HepG2 (cell line): ENCODE data around the gene ZSCAN21. TPM values are rescaled to one million over a fixed set of nuclear protein-coding genes. Genes with fewer than 3 reads are reported as not detected.

Source experiments
- ATAC-seq: fragments of 200-7000 bp; cut with Tn5 transposase; 3 replicates; pipeline ENCODE4 v1.9.1; 2020; ENCODE audit warnings: mild to moderate bottlenecking, moderate library complexity
- BruUV-seq: library from RNA; stranded (reverse); fragments of 400-500 nt; replicated peaks from 2 replicates; lab custom pipeline; 2021; lab: Mats Ljungman, UMichigan
- CTCF ChIA-PET: fragments of 300-600 bp; formaldehyde crosslinking; extraction: SDS; loops from one replicate; lab custom pipeline; 2021; ENCODE audit warnings: low total read pairs, inconsistent platforms, low intra/inter-chr PET ratio; lab: Yijun Ruan, JAX
- POLR2A ChIA-PET: fragments of 350-600 bp; sonication (Branson Sonifier 250); formaldehyde crosslinking; loops from one replicate; lab custom pipeline; 2020; ENCODE audit warnings: antibody characterized with exemption, inconsistent platforms; lab: Yijun Ruan, JAX
- DNase-seq: peaks from one replicate; pipeline ENCODE4 v3.0.0-alpha.2; 2015; ENCODE audit warnings: low spot score
- FAIRE-seq: peaks from 3 replicates; lab custom pipeline; 2011; peaks lifted over from hg19 to GRCh38; lab: Jason Lieb, UNC
- H2AFZ ChIP-seq: one replicate; pipeline ENCODE4 v1.6.1; 2011; ENCODE audit warnings: low read length, inconsistent platforms
- H3K27ac ChIP-seq: fragments of 300-600 bp; 3 replicates; pipeline ENCODE4 v1.8.0; 2011; ENCODE audit warnings: mixed run types, mild to moderate bottlenecking, mixed read lengths, low read length, inconsistent platforms; ENCODE audit not compliant: insufficient read depth; ENCODE audit errors: extremely low read length
- H3K27me3 ChIP-seq, 2 experiments: fragments of 200-600 bp in 1 of 2; 2 replicates in 1 of 2; 3 replicates in 1 of 2; pipeline versions ENCODE4 v1.6.0 to v1.8.0; 2011; ENCODE audit warnings: low read length in 2 of 2, mild to moderate bottlenecking in 2 of 2, moderate library complexity in 2 of 2, inconsistent platforms in 1 of 2; ENCODE audit not compliant: insufficient read depth in 2 of 2, control insufficient read depth in 1 of 2
- H3K36me3 ChIP-seq, 2 experiments: fragments of 200-600 bp in 1 of 2; replicated peaks in 1 of 2; 2 replicates in 1 of 2; 3 replicates in 1 of 2; pipeline versions ENCODE4 v1.5.1 to v1.8.0; 2011; ENCODE audit warnings: low read length in 2 of 2, inconsistent platforms in 1 of 2; ENCODE audit not compliant: insufficient read depth in 2 of 2, control insufficient read depth in 1 of 2
- H3K4me1 ChIP-seq: 2 replicates; pipeline ENCODE4 v1.5.1; 2012; ENCODE audit warnings: low read length, inconsistent platforms; ENCODE audit not compliant: insufficient read depth
- H3K4me2 ChIP-seq: 2 replicates; pipeline ENCODE4 v1.6.0; 2011; ENCODE audit warnings: low read depth, low read length, inconsistent platforms
- H3K4me3 ChIP-seq, 3 experiments: fragments of 200-600 bp in 1 of 3; sonication (generic), shearing (Covaris generic) in 1 of 3; replicated peaks in 1 of 3; 2 replicates each; pipeline ENCODE4 v1.5.1; 2011 to 2016; ENCODE audit warnings: low read length in 3 of 3, inconsistent platforms in 2 of 3, low read depth in 2 of 3, mild to moderate bottlenecking in 2 of 3, control low read depth in 1 of 3, mixed read lengths in 1 of 3; ENCODE audit not compliant: insufficient read depth in 1 of 3
- H3K79me2 ChIP-seq: one replicate; pipeline ENCODE4 v1.6.1; 2011; ENCODE audit warnings: low read length, inconsistent platforms; ENCODE audit not compliant: insufficient read depth
- H3K9ac ChIP-seq: 2 replicates; pipeline ENCODE4 v1.6.0; 2011; ENCODE audit warnings: mild to moderate bottlenecking, low read depth, low read length, inconsistent platforms; ENCODE audit not compliant: insufficient read depth
- H3K9me3 ChIP-seq: 2 replicates; pipeline ENCODE4 v1.5.1; 2012; ENCODE audit warnings: mild to moderate bottlenecking, low read length
- H4K20me1 ChIP-seq: 2 replicates; pipeline ENCODE4 v1.6.0; 2011; ENCODE audit warnings: inconsistent platforms, mild to moderate bottlenecking, low read length, moderate library complexity; ENCODE audit not compliant: insufficient read depth
- CENPT ChIP-seq: sonication (generic); formaldehyde crosslinking; IDR thresholded peaks from 2 replicates; pipeline ENCODE4 v1.8.0; 2022; ENCODE audit warnings: low read depth, mild to moderate bottlenecking, moderate library complexity, missing genetic modification reagents
- HNRNPK ChIP-seq: fragments of 200-400 bp; formaldehyde crosslinking; IDR thresholded peaks from 2 replicates; pipeline ENCODE4 v1.6.1; 2018; ENCODE audit warnings: low read length, low read depth, moderate library complexity, mild to moderate bottlenecking; ENCODE audit not compliant: poor library complexity, severe bottlenecking
- PCBP2 ChIP-seq: fragments of 200-400 bp; formaldehyde crosslinking; optimal IDR thresholded peaks from 2 replicates; pipeline ENCODE3; 2018; ENCODE audit warnings: low read length, low read depth; ENCODE audit not compliant: poor library complexity, severe bottlenecking
- REL ChIP-seq: sonication (generic); formaldehyde crosslinking; conservative IDR thresholded peaks from 2 replicates; pipeline ENCODE4 v1.8.0; 2022; ENCODE audit warnings: mild to moderate bottlenecking, missing genetic modification reagents, moderate library complexity
- ZNF230 ChIP-seq: sonication (generic); formaldehyde crosslinking; IDR thresholded peaks from 2 replicates; pipeline ENCODE4 v1.4.0; 2020; ENCODE audit warnings: mild to moderate bottlenecking, missing genetic modification reagents
- WGBS: methylation state at CpG from one replicate; pipeline ENCODE4 v1.1.6; 2017; ENCODE audit warnings: low lambda C conversion rate; 5-methylcytosine and 5-hydroxymethylcytosine counted together
- in situ Hi-C: cut with HindIII; loops from 2 replicates; pipeline ENCODE4 v1.10.0; 2017; ENCODE audit warnings: low pct_unique_long_range_greater_than_20kb; ENCODE audit not compliant: extremely low pct_ligation_motif_present
- intact Hi-C: fragments of 100-400 bp; cut with micrococcal nuclease; formaldehyde crosslinking; loops from one replicate; pipeline ENCODE4 v1.10.0; 2022; ENCODE audit not compliant: unreplicated experiment
- polyA plus RNA-seq, 8 experiments: library from polyadenylated mRNA; depleted of rRNA in 3 of 8; stranded (reverse) in 7 of 8; unstranded in 1 of 8; fragments of >200 nt; fragmentation: Illumina TruSeq in 4 of 8; extraction: Trizol in 4 of 8; gene quantifications; 2 replicates each; pipeline versions ENCODE4 v1.2.1 to v1.2.3, GENCODE V29; 2011 to 2016; ENCODE audit warnings: low read depth in 4 of 8, missing spikeins in 1 of 8, mixed read lengths in 1 of 8; ENCODE audit not compliant: insufficient read depth in 1 of 8
- total RNA-seq, 5 experiments: library from RNA; depleted of rRNA; stranded (reverse); fragments of >200 nt; fragmentation: Illumina TruSeq; extraction: Trizol; gene quantifications; 2 replicates each; pipeline ENCODE4 v1.2.3, GENCODE V29; 2016; ENCODE audit warnings: low read depth in 1 of 5

The ZSCAN21 gene
- total and polyA plus RNA-seq, 2 of the 13 experiments (the other 11 are each of a cell fraction or from before 2014, with no cell fraction given) = 7.0 to 10.0 TPM

- BruUV-seq = no TSS peak
- H3K9ac ChIP-seq = no peak overlapping the region
- H3K27me3 ChIP-seq = no peaks in the 10 kb centered on the region; a peak in 1 of 5 replicates
- no peaks in the 10 kb centered on the region for H4K20me1 ChIP-seq
- WGBS = 93% methylated on average over 2 of the region's 2 CpGs
- H2AFZ ChIP-seq = no peak overlapping the region
- CTCF ChIA-PET = no interaction called here
- ATAC-seq (no peak), DNase-seq (no peak)
- POLR2A ChIA-PET = interaction anchor here (0.6 to 1.2 kb wide), 2 partner anchors 9 to 42 kb away, joined by 3 read pairs; no protein-coding TSS in a partner anchor
- in situ Hi-C loops = no loop called here
- H3K9me3 ChIP-seq = no peaks in the 10 kb centered on the region
- H3K36me3 ChIP-seq = no peaks in the 10 kb centered on the region
- TF ChIP-seq ZNF230 (CRISPR knock-in tag) = no peak
- TF ChIP-seq PCBP2 = peak; percentile 74
- peak; percentile 84 for TF ChIP-seq HNRNPK
- TF ChIP-seq, all 625 proteins: peak for 2
- Histone ChIP-seq H3K27ac (no peak overlapping the region), H3K4me3 (no peak overlapping the region), H3K4me2 (no peak overlapping the region), H3K79me2 (peaks cover 4% of the 10 kb centered on the region), H3K4me1 (peaks cover 95% of the 10 kb centered on the region)
- intact Hi-C loops = no loop called here
- FAIRE-seq = no peak
These were observed 38.7 kb upstream of the ZSCAN21 start for GRCh38 chr7:100010901-100011300.

- Histone ChIP-seq H3K27ac (peak overlapping the region; percentile 73), H3K4me3 (no peak overlapping the region), H4K20me1 (no peaks in the 10 kb centered on the region), H3K27me3 (no peaks in the 10 kb centered on the region; a peak in 1 of 5 replicates), H3K4me2 (no peak overlapping the region), H3K9ac (0 out of 2 replicates have a peak overlapping the region, but pooled peaks have one; percentile 4), H3K4me1 (peaks cover 89% of the 10 kb centered on the region), H3K36me3 (no peaks in the 10 kb centered on the region; a peak in 1 of 5 replicates), H2AFZ (peak overlapping the region; percentile 32), H3K79me2 (peaks cover 10% of the 10 kb centered on the region), H3K9me3 (no peaks in the 10 kb centered on the region)
- intact Hi-C loops (no loop called here), in situ Hi-C loops (no loop called here)
- DNase-seq (no peak), ATAC-seq (no peak), FAIRE-seq (no peak)
- no peak for TF ChIP-seq CENPT
- no peak for TF ChIP-seq REL
- CTCF ChIA-PET = no interaction called here
- POLR2A ChIA-PET = interaction anchor here (1.2 to 1.9 kb wide), 2 partner anchors 9 to 38 kb away, joined by 3 to 6 read pairs; partner anchors contain the start of gene ZSCAN21
- no TSS peak for BruUV-seq
- WGBS = 76% methylated on average over 3 of the region's 3 CpGs
These were observed 38.1 kb upstream of the ZSCAN21 start for GRCh38 chr7:100011516-100011915.
